Measurements from ENCODE around the gene PNMT. TPM values are rescaled to one million over a fixed set of nuclear protein-coding genes. Genes with fewer than 3 reads are reported as not detected.

The PNMT gene, protein sequence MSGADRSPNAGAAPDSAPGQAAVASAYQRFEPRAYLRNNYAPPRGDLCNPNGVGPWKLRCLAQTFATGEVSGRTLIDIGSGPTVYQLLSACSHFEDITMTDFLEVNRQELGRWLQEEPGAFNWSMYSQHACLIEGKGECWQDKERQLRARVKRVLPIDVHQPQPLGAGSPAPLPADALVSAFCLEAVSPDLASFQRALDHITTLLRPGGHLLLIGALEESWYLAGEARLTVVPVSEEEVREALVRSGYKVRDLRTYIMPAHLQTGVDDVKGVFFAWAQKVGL
- total RNA-seq (2012; rRNA removed) (not detected in 2 replicates), polyA plus RNA-seq (2012; rRNA removed) (not detected in 2 replicates), Bru-seq, nascent RNA (not detected), BruChase-seq, experiment 1, labeled RNA remaining after a 6-hour chase (not detected), BruChase-seq, experiment 2, labeled RNA remaining after a 2-hour chase (not detected)
- polyA plus RNA-seq (2012; cell fraction: cytosol; rRNA removed), result 0.08 TPM in 1 of 2 replicates, not detected in the other
- not detected in 2 replicates for polyA plus RNA-seq (2012; cell fraction: nucleus; rRNA removed; ENCODE audit: low replicate concordance)
- long read RNA-seq, result 0 reads

- H3K4me2 ChIP-seq (ENCODE audit: low read depth, low read length), result peak within 1 kb of the TSS; percentile 48
- H3K4ac ChIP-seq (ENCODE audit: low read depth, low read length), result no peak within 1 kb of the TSS
- H4K5ac ChIP-seq (ENCODE audit: low read depth, low read length), result no peak within 1 kb of the TSS
- H3K9me1 ChIP-seq (ENCODE audit: insufficient read depth, low read length), result no peaks in the 10 kb centered on the region
- WGBS, 2 experiments (ENCODE audit: extremely low coverage in 2 of 2, insufficient read length in 1 of 2), result 4% methylated on average over 49 of the region's 85 CpGs; no CpG with 5 or more reads in 1 of the 2 experiments
- H4K91ac ChIP-seq (ENCODE audit: insufficient read depth, low read depth, low read length), result no peak within 1 kb of the TSS
- no peak within 1 kb of the TSS for H3K18ac ChIP-seq (ENCODE audit: low read depth, low read length)
- intact Hi-C loops (cut with micrococcal nuclease), result no loop called here
- no peak within 1 kb of the TSS for H2AK5ac ChIP-seq (ENCODE audit: low read depth, low read length)
- H3K36me3 ChIP-seq (ENCODE audit: control insufficient read depth, insufficient read depth, low read length), result no peaks in the 10 kb centered on the region
- ChIA-PET POLR2A (ENCODE audit: unreplicated experiment) (interaction anchor here (0.6 kb wide), 1 partner anchor 19 kb away, joined by 3 read pairs; the partner anchor contains the start of gene PGAP3), CTCF (interaction anchor here (1.0 to 2.4 kb wide), 5 partner anchors 12 to 47 kb away, joined by 3 to 10 read pairs (median 3); no protein-coding TSS in a partner anchor)
- peak within 1 kb of the TSS; percentile 15; the same call in 1 of the 2 replicates for H3K9ac ChIP-seq (ENCODE audit: low read depth, low read length)
- dilution Hi-C loops (cut with HindIII; ENCODE audit: low sequenced_read_pairs, unreplicated experiment), result no loop called here
- H2BK120ac ChIP-seq (ENCODE audit: low read depth, low read length), result no peak within 1 kb of the TSS
- TF ChIP-seq CHD1 (IDR thresholded peaks at IDR 0.05; ENCODE audit: low read depth, low read length) (no peak), NFE2L2 (IDR thresholded peaks at IDR 0.05; ENCODE audit: low read depth, low read length) (no peak), SMC3 (IDR thresholded peaks at IDR 0.05; ENCODE audit: low read depth, low read length) (peak; percentile 45), RAD21 (IDR thresholded peaks at IDR 0.05; ENCODE audit: low read length) (peak; percentile 49), FOS (IDR thresholded peaks at IDR 0.05; ENCODE audit: low read depth, low read length) (no peak)
- TF ChIP-seq, protein P1, sequence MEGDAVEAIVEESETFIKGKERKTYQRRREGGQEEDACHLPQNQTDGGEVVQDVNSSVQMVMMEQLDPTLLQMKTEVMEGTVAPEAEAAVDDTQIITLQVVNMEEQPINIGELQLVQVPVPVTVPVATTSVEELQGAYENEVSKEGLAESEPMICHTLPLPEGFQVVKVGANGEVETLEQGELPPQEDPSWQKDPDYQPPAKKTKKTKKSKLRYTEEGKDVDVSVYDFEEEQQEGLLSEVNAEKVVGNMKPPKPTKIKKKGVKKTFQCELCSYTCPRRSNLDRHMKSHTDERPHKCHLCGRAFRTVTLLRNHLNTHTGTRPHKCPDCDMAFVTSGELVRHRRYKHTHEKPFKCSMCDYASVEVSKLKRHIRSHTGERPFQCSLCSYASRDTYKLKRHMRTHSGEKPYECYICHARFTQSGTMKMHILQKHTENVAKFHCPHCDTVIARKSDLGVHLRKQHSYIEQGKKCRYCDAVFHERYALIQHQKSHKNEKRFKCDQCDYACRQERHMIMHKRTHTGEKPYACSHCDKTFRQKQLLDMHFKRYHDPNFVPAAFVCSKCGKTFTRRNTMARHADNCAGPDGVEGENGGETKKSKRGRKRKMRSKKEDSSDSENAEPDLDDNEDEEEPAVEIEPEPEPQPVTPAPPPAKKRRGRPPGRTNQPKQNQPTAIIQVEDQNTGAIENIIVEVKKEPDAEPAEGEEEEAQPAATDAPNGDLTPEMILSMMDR (conservative IDR thresholded peaks at IDR 0.05; ENCODE audit: low read depth, low read length), result peak; percentile 62
- no peak within 1 kb of the TSS for H4K8ac ChIP-seq (ENCODE audit: low read depth in 2 of 2, low read length in 2 of 2)
- H3K56ac ChIP-seq (ENCODE audit: extremely low read depth, insufficient read depth, low read length), result no peak within 1 kb of the TSS
- no peak within 1 kb of the TSS for H2BK15ac ChIP-seq (ENCODE audit: low read depth, low read length)
- H4K20me1 ChIP-seq (ENCODE audit: insufficient read depth, low read length), result no peaks in the 10 kb centered on the region; the same call in 1 of the 2 replicates
- H3K79me1 ChIP-seq (ENCODE audit: low read depth in 1 of 2, low read length in 2 of 2), result no peaks in the 10 kb centered on the region
- H2AFZ ChIP-seq (replicated peaks; ENCODE audit: low read length, poor library complexity), result peak within 1 kb of the TSS; percentile 94
- H2BK20ac ChIP-seq (ENCODE audit: low read depth, low read length), result no peak within 1 kb of the TSS
- no TSS peak for BruUV-seq (replicated peaks)
- H3K27me3 ChIP-seq (ENCODE audit: control insufficient read depth, insufficient read depth, low read length), result peaks cover 44% of the 10 kb centered on the region
- no peak within 1 kb of the TSS for H3K4me3 ChIP-seq (ENCODE audit: insufficient read depth, low read depth, low read length)
- no peak within 1 kb of the TSS for H2BK5ac ChIP-seq (ENCODE audit: low read depth, low read length, poor library complexity, severe bottlenecking)
- no peaks in the 10 kb centered on the region for H3K9me3 ChIP-seq (ENCODE audit: control insufficient read depth, insufficient read depth, low read length)
- H3K27ac ChIP-seq (ENCODE audit: insufficient read depth, low read length), result no peak within 1 kb of the TSS
- H3K23ac ChIP-seq (ENCODE audit: low read depth, low read length), result no peak within 1 kb of the TSS
- ATAC-seq (ENCODE audit: low read depth) (peak; percentile 67), DNase-seq (peak; percentile 39)
- H2AK9ac ChIP-seq (replicated peaks; ENCODE audit: low read depth, low read length, poor library complexity), result peak within 1 kb of the TSS; percentile 17
- H3K14ac ChIP-seq (replicated peaks; ENCODE audit: low read depth, low read length), result no peak within 1 kb of the TSS
- peaks cover 7% of the 10 kb centered on the region; the same call in 1 of the 2 replicates for H3K4me1 ChIP-seq (ENCODE audit: control insufficient read depth, insufficient read depth, low read length)
- in situ Hi-C loops (cut with MboI; ENCODE audit: low sequenced_read_pairs), result no loop called here
Observed at GRCh38 chr17:39667945-39668924, at the start of gene PNMT. Gene PNMT (plus strand): TSS chr17:39668453. CDS start chr17:39668476, 23 bp downstream.

Data from IMR-90 (cell line).